Measurements from ENCODE around the gene SFN.
A peak's percentile ranks its signal among the peaks of the same experiment; 100 is the strongest.

SFN gene
- long read RNA-seq, result 0 reads

DNA sequence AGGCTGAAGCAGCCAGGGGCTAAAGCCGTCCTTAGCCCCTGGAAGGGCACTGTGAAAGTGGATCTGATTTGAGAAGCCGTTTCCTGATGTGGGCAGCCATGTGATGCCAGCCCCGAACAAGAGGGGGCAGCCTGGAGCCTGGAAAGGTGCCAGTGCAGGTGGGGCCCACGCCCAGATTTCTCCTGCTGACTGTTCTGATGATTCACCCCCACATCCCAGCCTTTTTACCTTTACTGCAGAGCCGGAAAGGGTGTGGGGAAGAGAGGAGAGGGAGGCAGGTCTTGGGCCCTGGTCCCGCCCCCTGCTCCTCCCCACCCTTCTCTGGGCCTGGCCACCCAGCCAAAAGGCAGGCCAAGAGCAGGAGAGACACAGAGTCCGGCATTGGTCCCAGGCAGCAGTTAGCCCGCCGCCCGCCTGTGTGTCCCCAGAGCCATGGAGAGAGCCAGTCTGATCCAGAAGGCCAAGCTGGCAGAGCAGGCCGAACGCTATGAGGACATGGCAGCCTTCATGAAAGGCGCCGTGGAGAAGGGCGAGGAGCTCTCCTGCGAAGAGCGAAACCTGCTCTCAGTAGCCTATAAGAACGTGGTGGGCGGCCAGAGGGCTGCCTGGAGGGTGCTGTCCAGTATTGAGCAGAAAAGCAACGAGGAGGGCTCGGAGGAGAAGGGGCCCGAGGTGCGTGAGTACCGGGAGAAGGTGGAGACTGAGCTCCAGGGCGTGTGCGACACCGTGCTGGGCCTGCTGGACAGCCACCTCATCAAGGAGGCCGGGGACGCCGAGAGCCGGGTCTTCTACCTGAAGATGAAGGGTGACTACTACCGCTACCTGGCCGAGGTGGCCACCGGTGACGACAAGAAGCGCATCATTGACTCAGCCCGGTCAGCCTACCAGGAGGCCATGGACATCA lies at the start of gene SFN:
TSS of gene SFN (plus strand) at position 369 of the 904 bp plus-strand sequence. CDS start at position 433, 64 bp downstream.
- H3K27ac ChIP-seq (replicated peaks), result no peak within 1 kb of the TSS
- TF ChIP-seq SPI1 (IDR thresholded peaks at IDR 0.05; ENCODE audit: borderline replicate concordance, low read depth) (no peak), GABPA (IDR thresholded peaks at IDR 0.05; ENCODE audit: low read depth) (no peak), POLR2AphosphoS5 (IDR thresholded peaks at IDR 0.05; ENCODE audit: low read depth) (0 out of 2 replicates have a peak, but pooled peaks have one; percentile 20)
- TF ChIP-seq, protein P1, sequence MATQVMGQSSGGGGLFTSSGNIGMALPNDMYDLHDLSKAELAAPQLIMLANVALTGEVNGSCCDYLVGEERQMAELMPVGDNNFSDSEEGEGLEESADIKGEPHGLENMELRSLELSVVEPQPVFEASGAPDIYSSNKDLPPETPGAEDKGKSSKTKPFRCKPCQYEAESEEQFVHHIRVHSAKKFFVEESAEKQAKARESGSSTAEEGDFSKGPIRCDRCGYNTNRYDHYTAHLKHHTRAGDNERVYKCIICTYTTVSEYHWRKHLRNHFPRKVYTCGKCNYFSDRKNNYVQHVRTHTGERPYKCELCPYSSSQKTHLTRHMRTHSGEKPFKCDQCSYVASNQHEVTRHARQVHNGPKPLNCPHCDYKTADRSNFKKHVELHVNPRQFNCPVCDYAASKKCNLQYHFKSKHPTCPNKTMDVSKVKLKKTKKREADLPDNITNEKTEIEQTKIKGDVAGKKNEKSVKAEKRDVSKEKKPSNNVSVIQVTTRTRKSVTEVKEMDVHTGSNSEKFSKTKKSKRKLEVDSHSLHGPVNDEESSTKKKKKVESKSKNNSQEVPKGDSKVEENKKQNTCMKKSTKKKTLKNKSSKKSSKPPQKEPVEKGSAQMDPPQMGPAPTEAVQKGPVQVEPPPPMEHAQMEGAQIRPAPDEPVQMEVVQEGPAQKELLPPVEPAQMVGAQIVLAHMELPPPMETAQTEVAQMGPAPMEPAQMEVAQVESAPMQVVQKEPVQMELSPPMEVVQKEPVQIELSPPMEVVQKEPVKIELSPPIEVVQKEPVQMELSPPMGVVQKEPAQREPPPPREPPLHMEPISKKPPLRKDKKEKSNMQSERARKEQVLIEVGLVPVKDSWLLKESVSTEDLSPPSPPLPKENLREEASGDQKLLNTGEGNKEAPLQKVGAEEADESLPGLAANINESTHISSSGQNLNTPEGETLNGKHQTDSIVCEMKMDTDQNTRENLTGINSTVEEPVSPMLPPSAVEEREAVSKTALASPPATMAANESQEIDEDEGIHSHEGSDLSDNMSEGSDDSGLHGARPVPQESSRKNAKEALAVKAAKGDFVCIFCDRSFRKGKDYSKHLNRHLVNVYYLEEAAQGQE (IDR thresholded peaks at IDR 0.05; ENCODE audit: insufficient replicate concordance, low read depth), result no peak
- TF ChIP-seq, protein P2, sequence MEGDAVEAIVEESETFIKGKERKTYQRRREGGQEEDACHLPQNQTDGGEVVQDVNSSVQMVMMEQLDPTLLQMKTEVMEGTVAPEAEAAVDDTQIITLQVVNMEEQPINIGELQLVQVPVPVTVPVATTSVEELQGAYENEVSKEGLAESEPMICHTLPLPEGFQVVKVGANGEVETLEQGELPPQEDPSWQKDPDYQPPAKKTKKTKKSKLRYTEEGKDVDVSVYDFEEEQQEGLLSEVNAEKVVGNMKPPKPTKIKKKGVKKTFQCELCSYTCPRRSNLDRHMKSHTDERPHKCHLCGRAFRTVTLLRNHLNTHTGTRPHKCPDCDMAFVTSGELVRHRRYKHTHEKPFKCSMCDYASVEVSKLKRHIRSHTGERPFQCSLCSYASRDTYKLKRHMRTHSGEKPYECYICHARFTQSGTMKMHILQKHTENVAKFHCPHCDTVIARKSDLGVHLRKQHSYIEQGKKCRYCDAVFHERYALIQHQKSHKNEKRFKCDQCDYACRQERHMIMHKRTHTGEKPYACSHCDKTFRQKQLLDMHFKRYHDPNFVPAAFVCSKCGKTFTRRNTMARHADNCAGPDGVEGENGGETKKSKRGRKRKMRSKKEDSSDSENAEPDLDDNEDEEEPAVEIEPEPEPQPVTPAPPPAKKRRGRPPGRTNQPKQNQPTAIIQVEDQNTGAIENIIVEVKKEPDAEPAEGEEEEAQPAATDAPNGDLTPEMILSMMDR (IDR thresholded peaks at IDR 0.05; ENCODE audit: insufficient read depth, low read length), result peak; percentile 20
- no peak within 1 kb of the TSS for H3K4me3 ChIP-seq (replicated peaks; ENCODE audit: insufficient read depth, low read length)
- DNase-seq (ENCODE audit: low read depth in 1 of 2, low spot score in 1 of 2), result peak; percentile 29 to 46
- H3K27me3 ChIP-seq (ENCODE audit: insufficient read depth, poor library complexity, severe bottlenecking), result no peaks in the 10 kb centered on the region

DNA sequence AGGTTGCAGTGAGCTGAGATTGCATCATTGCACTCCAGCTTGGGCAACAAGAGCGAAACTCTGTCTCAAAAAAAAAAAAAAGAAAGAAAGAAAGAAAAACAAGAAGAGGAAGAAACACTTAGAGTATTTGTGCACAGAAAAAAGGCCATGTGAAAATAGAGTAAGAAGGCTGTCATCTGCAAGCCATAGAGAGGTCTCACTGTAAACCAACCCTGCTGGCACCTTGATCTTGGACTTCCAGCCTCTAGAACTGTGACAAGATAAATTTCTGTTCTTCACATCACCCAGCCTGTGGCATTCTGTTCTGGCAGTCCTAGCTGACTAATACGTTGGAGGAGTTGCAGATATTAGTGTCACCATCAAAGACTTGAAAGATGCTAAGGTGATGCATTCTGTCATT lies 48.6 kb upstream of the SFN start:
- Histone ChIP-seq H3K4me3 (replicated peaks; ENCODE audit: insufficient read depth, low read length) (no peak overlapping the region), H3K27me3 (ENCODE audit: insufficient read depth, poor library complexity, severe bottlenecking) (no peaks in the 10 kb centered on the region), H3K27ac (replicated peaks) (no peak overlapping the region)
- TF ChIP-seq GABPA (IDR thresholded peaks at IDR 0.05; ENCODE audit: low read depth) (no peak), SPI1 (IDR thresholded peaks at IDR 0.05; ENCODE audit: borderline replicate concordance, low read depth) (no peak), POLR2AphosphoS5 (IDR thresholded peaks at IDR 0.05; ENCODE audit: low read depth) (no peak)
- TF ChIP-seq, protein P1 (IDR thresholded peaks at IDR 0.05; ENCODE audit: insufficient replicate concordance, low read depth), result no peak
- TF ChIP-seq, protein P2 (IDR thresholded peaks at IDR 0.05; ENCODE audit: insufficient read depth, low read length), result no peak
- DNase-seq (ENCODE audit: low read depth in 1 of 2, low spot score in 1 of 2), result no peak

DNA sequence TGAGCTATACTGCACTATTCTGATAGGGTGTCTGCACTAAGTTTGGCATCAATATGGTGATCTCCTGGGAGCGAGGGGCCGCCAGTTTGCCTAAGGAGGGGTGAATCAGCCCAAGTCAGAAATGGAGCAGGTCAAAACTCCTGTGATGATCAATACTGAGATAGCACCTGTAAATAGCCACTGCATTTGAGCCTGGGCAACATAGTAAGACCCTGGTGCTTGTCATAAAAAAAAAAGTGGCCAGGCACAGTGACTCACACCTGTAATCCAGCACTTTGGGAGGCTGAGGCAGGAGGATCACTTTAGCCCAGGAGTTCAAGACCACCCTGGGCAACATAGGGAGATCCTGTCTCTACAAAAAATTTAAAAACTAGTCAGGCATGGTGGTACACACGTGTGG lies 48.1 kb upstream of the SFN start:
- no peak overlapping the region for H3K4me3 ChIP-seq (replicated peaks; ENCODE audit: insufficient read depth, low read length)
- no peak for DNase-seq (ENCODE audit: low read depth in 1 of 2, low spot score in 1 of 2)
- no peak overlapping the region for H3K27ac ChIP-seq (replicated peaks)
- H3K27me3 ChIP-seq (ENCODE audit: insufficient read depth, poor library complexity, severe bottlenecking), result no peaks in the 10 kb centered on the region
- TF ChIP-seq POLR2AphosphoS5 (IDR thresholded peaks at IDR 0.05; ENCODE audit: low read depth), result no peak
- TF ChIP-seq, protein P2 (IDR thresholded peaks at IDR 0.05; ENCODE audit: insufficient read depth, low read length), result no peak
- TF ChIP-seq, protein P1 (IDR thresholded peaks at IDR 0.05; ENCODE audit: insufficient replicate concordance, low read depth), result no peak
- TF ChIP-seq SPI1 (IDR thresholded peaks at IDR 0.05; ENCODE audit: borderline replicate concordance, low read depth), result no peak

All from HL-60 (cell line).